NCI-H82 treated with DMSO at 0.1 percent for 48 hours (cell line): Measurements from ENCODE around the gene OR2T3.
"Not testable (repeated sequence)": the region's sequence is repeated elsewhere in the genome, so short reads cannot be mapped to it uniquely, and the experiment has no call there.

Experiments used
- DNase-seq: peaks from one replicate; lab custom pipeline; 2025; ENCODE audit not compliant: unreplicated experiment; lab: John Stamatoyannopoulos, UW

OR2T3 gene

DNA sequence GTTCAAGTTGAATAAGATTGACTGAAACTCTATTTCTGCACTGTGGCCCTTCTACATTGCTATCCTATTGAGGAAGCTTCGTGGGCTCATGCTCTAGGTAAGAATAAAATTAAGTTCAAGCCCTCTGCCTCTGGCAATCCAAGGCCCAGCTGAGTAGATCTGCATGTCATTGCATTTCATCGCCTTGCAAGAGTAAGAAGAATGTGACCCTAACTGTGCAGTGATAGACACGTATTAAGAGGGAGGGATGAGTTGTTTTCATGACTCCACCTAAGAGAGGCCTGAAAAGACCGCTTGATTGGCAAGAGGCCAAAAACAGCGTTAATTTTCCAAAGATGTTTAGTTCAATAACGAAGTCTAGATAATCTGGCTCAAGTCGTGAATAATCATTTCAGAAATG, 14.0 kb upstream of the OR2T3 start:
- not testable (repeated sequence) for DNase-seq

DNA sequence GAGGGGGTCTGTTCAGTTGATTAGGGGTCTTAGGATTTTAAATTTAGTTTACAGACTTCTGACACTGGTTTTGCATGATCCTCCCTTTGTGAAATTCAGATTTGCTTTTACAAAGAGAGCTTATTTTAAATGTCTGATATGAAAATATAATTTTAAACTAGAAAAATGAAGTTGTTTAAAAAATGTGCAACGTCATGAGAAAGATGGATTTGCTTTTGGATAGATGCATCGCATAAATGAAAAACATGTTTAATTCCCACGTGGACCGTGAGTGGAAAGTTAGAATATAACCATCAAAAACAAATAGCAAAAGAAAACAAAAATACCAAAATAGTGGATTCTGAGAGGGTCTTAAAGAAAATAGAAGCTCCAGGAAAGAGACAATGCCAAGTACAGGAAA, 2.0 kb upstream of the OR2T3 start:
- no peak for DNase-seq

DNA sequence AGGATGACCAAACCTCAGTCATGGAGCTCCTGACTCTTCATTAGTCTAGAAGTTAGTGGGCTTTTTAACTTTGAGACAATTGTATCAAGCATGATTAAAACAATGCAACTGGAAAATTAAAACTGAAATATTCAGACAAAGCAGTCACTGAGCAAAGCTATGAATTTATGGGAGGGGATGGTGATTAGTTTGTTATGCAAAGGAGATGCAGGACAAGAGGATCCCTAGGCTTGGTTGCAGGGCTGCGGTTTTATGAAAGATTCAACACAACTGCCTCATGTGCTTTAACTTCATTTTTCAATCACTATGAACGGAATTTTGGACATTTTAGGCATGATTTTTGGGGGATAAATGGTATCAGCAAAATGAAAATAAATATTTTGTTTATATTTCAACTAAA, 1.0 kb upstream of the OR2T3 start:
- not testable (repeated sequence) for DNase-seq

DNA sequence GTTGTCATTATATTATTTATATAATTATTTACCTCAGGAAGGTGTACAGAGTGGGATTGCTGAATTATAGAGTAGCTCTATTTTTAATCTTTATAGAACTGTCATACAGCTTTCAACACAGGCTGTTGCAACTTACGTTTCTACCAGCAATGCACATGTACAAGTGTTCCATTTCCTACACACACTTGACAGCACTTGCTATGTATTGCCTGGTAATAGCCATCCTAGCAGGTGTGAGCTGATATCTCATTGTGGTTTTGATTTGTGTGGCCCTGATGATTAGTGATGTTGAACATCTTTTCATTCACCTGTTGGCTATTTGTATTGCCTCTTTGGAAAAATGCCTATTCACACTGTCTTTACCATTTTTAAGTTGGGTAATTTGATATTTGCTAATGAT, 2.5 kb downstream of the OR2T3 start:
- DNase-seq = not testable (repeated sequence)

DNA sequence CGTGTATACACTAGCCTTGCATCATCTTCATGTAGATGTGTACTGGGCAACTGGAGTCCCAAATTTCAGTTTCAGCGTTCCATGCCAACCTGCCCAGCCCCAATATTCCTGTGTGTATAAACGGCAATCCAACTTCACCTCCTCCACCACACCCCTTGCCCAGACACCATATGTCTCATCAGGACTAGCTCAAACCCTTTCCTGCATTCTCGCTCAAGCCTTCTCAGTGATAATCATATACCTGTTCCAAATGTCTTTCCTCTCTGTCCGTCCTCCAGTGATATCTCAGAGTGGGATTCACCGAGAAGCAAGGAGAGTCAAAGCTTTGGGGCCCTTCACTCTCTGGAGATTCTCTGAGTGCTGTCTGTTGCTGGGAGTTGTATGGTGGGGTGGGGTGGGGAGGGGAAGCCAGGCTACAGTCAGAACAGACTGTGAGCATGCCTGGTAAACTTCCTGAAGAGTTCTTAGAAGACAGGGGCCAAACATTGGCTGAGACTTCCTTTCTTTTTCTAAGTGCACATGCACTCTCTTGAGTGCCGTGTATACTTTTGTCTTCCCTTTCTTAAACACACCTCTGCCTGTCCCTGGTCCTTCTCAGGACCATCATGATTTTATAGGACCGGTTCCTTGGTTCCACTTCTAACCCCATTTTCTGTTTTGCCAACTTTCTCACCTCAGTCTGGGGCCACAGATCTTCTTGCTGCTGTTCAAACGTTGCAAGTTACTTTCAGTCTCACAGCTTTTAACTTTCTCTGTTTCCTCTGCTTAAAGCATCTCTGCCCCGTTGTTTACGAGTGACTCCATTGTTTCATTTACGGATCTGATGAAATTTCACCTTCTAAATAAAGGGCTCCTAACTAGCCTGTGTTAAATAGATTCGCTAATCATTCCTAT, 8.8 kb downstream of the OR2T3 start:
- not testable (repeated sequence) for DNase-seq

DNA sequence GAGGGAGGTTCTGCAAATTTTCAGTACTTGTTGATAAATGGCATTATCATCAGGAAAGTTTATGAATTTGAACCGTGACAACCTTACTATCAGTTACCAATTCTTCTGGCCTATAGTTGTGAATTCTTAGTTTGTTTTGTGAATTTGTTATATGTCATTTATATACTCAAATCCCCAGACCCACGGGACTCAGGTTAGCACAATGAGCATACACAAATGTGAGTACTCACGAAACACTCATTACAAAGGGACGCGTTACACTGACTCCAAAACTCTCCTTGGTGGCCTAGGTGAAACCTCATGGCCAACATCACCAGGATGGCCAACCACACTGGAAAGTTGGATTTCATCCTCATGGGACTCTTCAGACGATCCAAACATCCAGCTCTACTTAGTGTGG, 15.1 kb downstream of the OR2T3 start, which contains the start of gene OR2T5:
Gene OR2T5 (plus strand): TSS at position 301 of the 400 bp plus-strand sequence. CDS start 0 bp downstream, at position 301.
- DNase-seq = not testable (repeated sequence)

DNA sequence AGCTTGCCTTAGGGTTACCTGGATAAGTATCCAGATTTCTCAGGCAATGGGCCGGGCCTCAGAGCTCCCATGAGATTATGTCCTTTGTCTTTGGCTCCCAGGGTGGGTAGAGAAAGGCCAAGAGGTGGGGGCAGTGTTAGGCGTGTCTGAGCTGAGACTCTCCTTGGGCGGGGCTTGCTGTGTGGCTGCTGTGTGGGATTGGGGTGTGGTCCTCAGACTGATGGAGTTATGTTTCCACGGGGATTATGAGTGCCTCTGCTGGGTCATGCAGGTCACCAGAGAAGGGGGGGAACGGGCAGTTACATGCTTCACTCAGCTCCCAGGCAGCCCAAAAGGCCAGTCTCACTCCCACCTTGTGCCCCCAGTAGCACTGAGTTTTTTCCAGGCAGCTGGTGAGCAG, 23.5 kb downstream of the OR2T3 start:
- not testable (repeated sequence) for DNase-seq

DNA sequence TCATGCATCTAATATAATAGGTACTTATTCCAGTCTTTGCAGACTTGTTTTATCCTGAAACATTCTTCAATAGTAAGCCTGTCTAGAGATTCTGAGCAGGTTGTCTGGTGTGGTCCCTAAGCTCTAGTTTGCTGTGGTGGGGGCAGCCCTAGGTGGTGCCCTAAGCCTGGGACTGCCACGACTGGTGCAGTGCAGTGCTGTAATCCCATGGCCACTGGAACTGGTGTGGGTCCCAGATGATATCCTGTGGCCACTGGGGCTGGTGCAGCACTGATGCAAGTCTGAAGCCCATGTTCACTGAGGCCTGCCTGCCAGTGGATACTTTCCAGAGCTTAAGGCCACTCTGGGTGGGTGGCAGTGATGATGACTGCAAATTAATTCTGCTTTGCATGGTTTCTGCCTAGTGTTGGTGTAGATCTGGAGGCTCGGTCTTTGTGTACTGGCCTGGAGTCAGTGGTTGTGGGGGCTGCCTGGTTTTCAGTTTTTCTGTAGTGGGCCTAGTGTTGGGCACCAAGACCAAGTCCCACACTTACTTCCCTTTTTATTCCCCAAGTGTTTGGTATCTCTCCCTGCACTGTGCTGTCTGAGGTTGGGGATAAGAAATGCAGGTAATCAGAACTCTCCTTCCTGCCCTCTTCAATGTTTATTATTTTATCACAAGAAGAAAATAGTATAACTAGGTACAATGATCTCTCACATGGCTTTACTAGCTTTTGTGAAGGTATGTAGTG, 27.3 kb downstream of the OR2T3 start:
- DNase-seq = not testable (repeated sequence)

DNA sequence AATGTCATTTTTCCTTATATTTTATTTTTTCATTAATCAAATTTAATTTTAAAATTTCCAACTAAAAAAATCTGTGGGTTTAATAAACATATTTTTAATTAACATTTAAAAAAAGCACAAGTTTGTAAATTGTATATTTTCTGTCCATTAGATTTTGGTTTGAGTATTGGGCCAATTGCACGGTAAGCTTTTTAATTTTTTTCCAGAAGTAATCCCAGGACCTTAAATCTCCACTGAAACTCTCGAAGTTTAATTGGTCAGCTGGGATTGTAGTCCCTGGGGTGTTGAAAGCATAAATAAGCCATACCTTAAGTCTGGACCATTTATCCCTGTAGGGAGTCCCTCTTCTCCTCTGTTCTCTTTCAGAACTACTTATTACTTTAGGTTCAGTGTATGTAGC, 34.6 kb downstream of the OR2T3 start, which contains the start of gene OR2G6:
Gene OR2G6 (plus strand): TSS at position 301 of the 400 bp plus-strand sequence. CDS start 13,574 bp downstream, outside the sequence.
- DNase-seq = not testable (repeated sequence)

DNA sequence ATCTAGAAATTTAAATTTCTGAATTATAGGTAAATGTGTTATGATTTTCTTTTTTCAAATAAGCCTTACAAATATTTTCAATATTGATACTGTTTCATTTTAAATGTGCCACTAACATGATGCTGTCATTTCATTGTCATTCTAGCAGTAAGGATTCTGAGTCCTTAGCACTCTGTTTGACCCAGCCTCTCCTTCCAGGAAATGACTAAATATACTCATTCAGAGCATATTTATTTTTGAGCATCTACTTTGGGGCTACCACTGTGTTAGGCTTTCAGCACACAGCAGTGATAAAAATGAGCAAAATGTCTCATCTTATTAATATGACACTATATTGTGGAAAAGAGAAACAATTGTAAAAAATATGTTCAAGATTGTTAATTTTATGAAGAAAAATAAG, 37.1 kb downstream of the OR2T3 start:
- DNase-seq = not testable (repeated sequence)

DNA sequence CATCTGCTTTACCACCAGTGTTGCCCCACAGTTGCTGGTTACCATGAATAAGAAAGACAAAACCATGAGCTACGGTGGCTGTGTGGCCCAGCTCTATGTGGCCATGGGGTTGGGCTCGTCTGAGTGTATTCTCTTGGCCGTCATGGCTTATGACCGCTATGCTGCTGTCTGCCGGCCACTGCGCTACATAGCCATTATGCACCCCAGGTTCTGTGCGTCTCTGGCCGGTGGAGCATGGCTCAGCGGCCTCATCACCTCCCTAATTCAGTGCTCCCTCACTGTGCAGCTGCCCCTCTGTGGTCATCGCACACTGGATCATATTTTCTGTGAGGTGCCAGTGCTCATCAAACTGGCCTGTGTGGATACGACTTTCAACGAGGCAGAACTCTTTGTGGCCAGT, 48.7 kb downstream of the OR2T3 start:
- no peak for DNase-seq
